Type B pancreatic cell (in vitro differentiated cells): ENCODE data around the gene MRPL3. TPM values are rescaled to one million over a fixed set of nuclear protein-coding genes. Genes with fewer than 3 reads are reported as not detected.
A peak's percentile ranks its signal among the peaks of the same experiment; 100 is the strongest.

ENCODE experiments used
- DNase-seq: peaks from one replicate; pipeline ENCODE4 v3.0.0; 2021; ENCODE audit warnings: mixed read lengths; ENCODE audit not compliant: unreplicated experiment; ENCODE audit errors: extremely low spot score
- H3K27ac Mint-ChIP-seq: 2 replicates; pipeline ENCODE4 v1.8.0; 2021; ENCODE audit warnings: mild to moderate bottlenecking, mixed read lengths
- H3K27me3 Mint-ChIP-seq: 2 replicates; pipeline ENCODE4 v1.8.0; 2021; ENCODE audit warnings: mixed read lengths
- H3K36me3 Mint-ChIP-seq: 2 replicates; pipeline ENCODE4 v1.8.0; 2021; ENCODE audit warnings: mixed read lengths
- H3K4me1 Mint-ChIP-seq: one replicate; pipeline ENCODE4 v1.8.0; 2021; ENCODE audit warnings: mixed read lengths; ENCODE audit not compliant: unreplicated experiment
- H3K4me3 Mint-ChIP-seq: 2 replicates; pipeline ENCODE4 v1.8.0; 2021; ENCODE audit warnings: mild to moderate bottlenecking, mixed read lengths
- H3K9me3 Mint-ChIP-seq: 2 replicates; pipeline ENCODE4 v1.8.0; 2021; ENCODE audit warnings: mixed read lengths
- total RNA-seq: library from RNA; stranded (reverse); gene quantifications from 2 replicates; pipeline ENCODE4 v1.2.1, GENCODE V29; 2021; ENCODE audit warnings: low replicate concordance
- TF ChIP-seq, protein P1 (sequence below): fragments of 200-600 bp; sonication (generic); conservative IDR thresholded peaks from 2 replicates; pipeline ENCODE4 v1.5.0; 2021; ENCODE audit warnings: antibody characterized with exemption, mild to moderate bottlenecking

The MRPL3 gene
- total RNA-seq, 1 donor from 2014 or later: 96.2 TPM

DNA sequence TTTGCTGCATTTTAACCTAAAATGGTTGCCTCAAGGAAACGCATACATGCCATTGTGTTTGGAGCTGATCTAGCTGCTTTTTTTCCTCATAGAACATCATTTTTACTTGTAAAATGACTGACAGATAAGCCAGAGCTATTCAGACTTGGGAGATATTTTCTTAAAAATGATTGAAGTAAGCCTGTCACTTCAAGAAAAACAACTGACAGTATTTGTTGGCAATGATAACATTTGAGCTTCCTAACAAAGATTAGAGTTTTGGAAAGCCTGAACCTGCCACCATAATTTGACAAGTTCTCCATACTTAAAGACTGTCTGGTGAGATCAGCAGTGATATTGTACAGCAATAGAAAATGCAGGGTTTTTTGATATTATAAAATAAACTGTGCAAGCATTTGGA, 27.6 kb upstream of the MRPL3 start:
- DNase-seq: no peak
- H3K4me3 Mint-ChIP-seq: no peak overlapping the region
- H3K27me3 Mint-ChIP-seq: peaks cover 22% of the 10 kb centered on the region
- TF ChIP-seq, protein P1, sequence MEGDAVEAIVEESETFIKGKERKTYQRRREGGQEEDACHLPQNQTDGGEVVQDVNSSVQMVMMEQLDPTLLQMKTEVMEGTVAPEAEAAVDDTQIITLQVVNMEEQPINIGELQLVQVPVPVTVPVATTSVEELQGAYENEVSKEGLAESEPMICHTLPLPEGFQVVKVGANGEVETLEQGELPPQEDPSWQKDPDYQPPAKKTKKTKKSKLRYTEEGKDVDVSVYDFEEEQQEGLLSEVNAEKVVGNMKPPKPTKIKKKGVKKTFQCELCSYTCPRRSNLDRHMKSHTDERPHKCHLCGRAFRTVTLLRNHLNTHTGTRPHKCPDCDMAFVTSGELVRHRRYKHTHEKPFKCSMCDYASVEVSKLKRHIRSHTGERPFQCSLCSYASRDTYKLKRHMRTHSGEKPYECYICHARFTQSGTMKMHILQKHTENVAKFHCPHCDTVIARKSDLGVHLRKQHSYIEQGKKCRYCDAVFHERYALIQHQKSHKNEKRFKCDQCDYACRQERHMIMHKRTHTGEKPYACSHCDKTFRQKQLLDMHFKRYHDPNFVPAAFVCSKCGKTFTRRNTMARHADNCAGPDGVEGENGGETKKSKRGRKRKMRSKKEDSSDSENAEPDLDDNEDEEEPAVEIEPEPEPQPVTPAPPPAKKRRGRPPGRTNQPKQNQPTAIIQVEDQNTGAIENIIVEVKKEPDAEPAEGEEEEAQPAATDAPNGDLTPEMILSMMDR: no peak
- H3K36me3 Mint-ChIP-seq: no peaks in the 10 kb centered on the region
- no peak overlapping the region for H3K27ac Mint-ChIP-seq
- H3K4me1 Mint-ChIP-seq: no peaks in the 10 kb centered on the region
- no peaks in the 10 kb centered on the region for H3K9me3 Mint-ChIP-seq

GRCh38 chr3:131526801-131527347, 24.1 kb upstream of the MRPL3 start:
- Mint-ChIP-seq H3K36me3 (no peaks in the 10 kb centered on the region), H3K27ac (no peak overlapping the region), H3K4me3 (peak overlapping the region; percentile 41), H3K9me3 (no peaks in the 10 kb centered on the region), H3K27me3 (peaks cover 28% of the 10 kb centered on the region), H3K4me1 (no peaks in the 10 kb centered on the region)
- peak; percentile 72 for DNase-seq
- TF ChIP-seq, protein P1: peak; percentile 48

DNA sequence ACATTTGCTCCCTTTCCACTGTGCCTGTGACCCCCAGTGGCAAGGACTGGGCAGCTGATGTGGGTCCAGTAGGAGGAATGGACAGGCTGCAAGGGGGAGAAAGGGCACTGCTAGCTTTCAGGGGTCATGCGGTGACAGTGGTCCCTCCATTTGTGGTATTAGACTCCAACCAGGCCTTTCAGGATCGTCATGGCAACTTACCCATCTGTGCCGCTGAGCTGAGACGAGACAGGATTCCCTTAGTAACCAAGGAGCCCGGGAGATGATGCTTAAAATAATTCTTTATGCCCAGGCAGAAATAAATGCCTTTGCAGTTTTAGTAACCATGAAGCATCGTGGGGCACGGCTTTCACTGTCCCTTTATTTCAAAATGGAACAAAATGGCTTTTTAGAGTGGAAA, 15.9 kb upstream of the MRPL3 start:
- DNase-seq: no peak
- Mint-ChIP-seq H3K4me3 (no peak overlapping the region), H3K9me3 (peaks cover 4% of the 10 kb centered on the region), H3K27me3 (peaks cover 24% of the 10 kb centered on the region), H3K27ac (no peak overlapping the region), H3K36me3 (no peaks in the 10 kb centered on the region), H3K4me1 (no peaks in the 10 kb centered on the region)
- TF ChIP-seq, protein P1: no peak

GRCh38 chr3:131505421-131505820, 2.6 kb upstream of the MRPL3 start:
- Mint-ChIP-seq H3K36me3 (peaks cover 4% of the 10 kb centered on the region), H3K27ac (no peak overlapping the region), H3K4me1 (peaks cover 7% of the 10 kb centered on the region), H3K9me3 (no peaks in the 10 kb centered on the region), H3K27me3 (peaks cover 29% of the 10 kb centered on the region), H3K4me3 (no peak overlapping the region)
- no peak for DNase-seq
- TF ChIP-seq, protein P1: no peak

DNA sequence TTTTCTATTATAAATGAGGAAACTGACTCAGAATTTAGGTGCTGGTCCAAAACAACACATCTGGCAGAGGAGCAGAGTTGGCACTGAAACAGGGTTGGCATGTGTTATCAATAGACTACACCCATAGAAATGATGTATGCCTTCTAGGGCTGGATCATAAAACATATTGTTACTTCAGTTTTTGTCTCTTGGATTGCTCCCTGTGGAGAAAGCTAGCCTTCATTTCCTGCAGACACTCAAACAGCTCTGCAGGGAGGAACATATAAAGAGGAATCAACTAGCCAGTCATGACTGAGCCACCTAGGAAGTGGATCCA, 507 bp upstream of the MRPL3 start:
- peaks cover 18% of the 10 kb centered on the region for H3K36me3 Mint-ChIP-seq
- DNase-seq: no peak
- peaks cover 13% of the 10 kb centered on the region for H3K4me1 Mint-ChIP-seq
- H3K9me3 Mint-ChIP-seq: no peaks in the 10 kb centered on the region
- peak overlapping the region; percentile 98 for H3K4me3 Mint-ChIP-seq
- peaks cover 29% of the 10 kb centered on the region for H3K27me3 Mint-ChIP-seq
- peak overlapping the region; percentile 95 for H3K27ac Mint-ChIP-seq
- TF ChIP-seq, protein P1: no peak

DNA sequence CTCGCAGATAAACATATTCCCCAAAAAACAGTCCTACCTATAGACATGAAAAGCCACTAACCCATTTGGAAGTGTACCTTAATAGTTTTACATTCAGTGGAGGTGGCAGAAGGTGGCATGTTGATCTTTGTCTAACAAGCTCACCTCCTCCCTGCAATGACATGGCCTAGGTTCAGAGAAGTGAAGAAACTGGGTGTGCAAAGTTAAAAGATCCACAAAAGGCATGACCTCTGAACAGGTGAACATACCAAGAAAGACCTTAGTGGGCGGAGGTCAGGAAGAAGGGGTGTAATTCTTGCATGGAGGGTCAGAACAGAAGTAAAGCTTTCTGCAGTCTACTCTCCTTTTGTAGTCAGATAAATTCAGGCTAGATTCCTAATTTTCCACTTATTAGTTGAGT, 822 bp downstream of the MRPL3 start:
- Mint-ChIP-seq H3K9me3 (no peaks in the 10 kb centered on the region), H3K27ac (peak overlapping the region; percentile 95), H3K4me1 (peaks cover 13% of the 10 kb centered on the region), H3K4me3 (peak overlapping the region; percentile 98), H3K36me3 (peaks cover 22% of the 10 kb centered on the region), H3K27me3 (peaks cover 24% of the 10 kb centered on the region)
- TF ChIP-seq, protein P1: no peak
- no peak for DNase-seq
